ENCODE results near the gene SMARCAD1. TPM values are rescaled to one million over a fixed set of nuclear protein-coding genes. Genes with fewer than 3 reads are reported as not detected.

SMARCAD1 gene
- polyA plus RNA-seq, 1 of the 3 experiments (the other 2 are of a cell fraction): 10.7 TPM

DNA sequence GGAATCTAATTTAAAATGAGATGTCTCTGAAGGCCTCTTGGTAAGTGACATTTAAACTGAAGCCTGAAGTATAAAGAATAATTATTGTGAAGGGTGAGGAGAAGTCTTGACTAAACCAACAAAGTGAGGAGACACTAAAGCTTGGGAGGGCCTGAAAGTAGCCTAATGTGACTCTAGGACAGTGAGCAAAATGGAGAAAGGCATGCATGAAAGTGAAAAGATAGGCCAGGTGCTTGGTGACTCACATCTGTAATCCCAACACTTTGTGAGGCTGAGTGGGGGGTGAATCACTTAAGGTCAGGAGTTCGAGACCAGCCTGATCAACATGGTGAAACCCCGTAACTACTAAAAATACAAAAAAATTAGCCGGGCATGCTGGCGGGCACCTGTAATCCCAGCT is 46.9 kb upstream of the SMARCAD1 start:
- TF ChIP-seq TAF1 (IDR thresholded peaks at IDR 0.05; ENCODE audit: borderline replicate concordance, low read depth, low read length) (no peak), RAD21 (IDR thresholded peaks at IDR 0.05; ENCODE audit: low read length) (no peak), FOXJ3 (CRISPR knock-in tag; IDR thresholded peaks at IDR 0.05) (no peak), ZBTB33 (IDR thresholded peaks at IDR 0.05; ENCODE audit: borderline replicate concordance, low read depth) (no peak), SIN3A (IDR thresholded peaks at IDR 0.05; ENCODE audit: borderline replicate concordance, low read depth, low read length) (no peak)
- no peak for DNase-seq
- H2AFZ ChIP-seq (ENCODE audit: low read depth): no peak overlapping the region
- no peaks in the 10 kb centered on the region for H4K20me1 ChIP-seq (ENCODE audit: insufficient read depth)
- no peak overlapping the region for H3K4me3 ChIP-seq (ENCODE audit: low read depth in 2 of 2, low read length in 1 of 2)
- no peak overlapping the region for H3K9ac ChIP-seq
- H3K79me2 ChIP-seq (ENCODE audit: insufficient read depth): no peaks in the 10 kb centered on the region
- no peak overlapping the region for H3K4me2 ChIP-seq
- H3K9me3 ChIP-seq: no peaks in the 10 kb centered on the region
- ChIA-PET CTCF (interaction anchor here (0.7 kb wide), 1 partner anchor 246 kb away, joined by 4 read pairs; no protein-coding TSS in a partner anchor), POLR2A (no interaction called here)
- no peaks in the 10 kb centered on the region for H3K27me3 ChIP-seq (ENCODE audit: insufficient read depth)
- H3K9me2 ChIP-seq: no peaks in the 10 kb centered on the region
- WGBS (ENCODE audit: low lambda C conversion rate): 91% methylated on average over 4 of the region's 4 CpGs
- no peaks in the 10 kb centered on the region for H3K36me3 ChIP-seq (replicated peaks in 1 of 2; ENCODE audit: control insufficient read depth in 1 of 2, insufficient read depth in 2 of 2, low read length in 1 of 2)
- no peaks in the 10 kb centered on the region for H3F3A ChIP-seq (replicated peaks; ENCODE audit: insufficient read depth)
- no peaks in the 10 kb centered on the region for H3K4me1 ChIP-seq (ENCODE audit: control insufficient read depth in 1 of 2, insufficient read depth in 2 of 2, low read depth in 1 of 2, low read length in 1 of 2)
- no peak overlapping the region for H3K27ac ChIP-seq (ENCODE audit: low read depth in 2 of 2, low read length in 1 of 2)

- POLR2A ChIA-PET: no interaction called here
- TF ChIP-seq USF1 (IDR thresholded peaks at IDR 0.05; ENCODE audit: borderline replicate concordance, low read depth) (no peak), RXRA (IDR thresholded peaks at IDR 0.05; ENCODE audit: borderline replicate concordance, low read depth) (no peak), REST (IDR thresholded peaks at IDR 0.05; ENCODE audit: low read depth, low read length) (no peak), RAD21 (IDR thresholded peaks at IDR 0.05; ENCODE audit: low read length) (no peak), EP300 (IDR thresholded peaks at IDR 0.05; ENCODE audit: borderline replicate concordance in 1 of 2, low read depth in 1 of 2, low read length in 1 of 2) (no peak), EZH2phosphoT487 (IDR thresholded peaks at IDR 0.05; ENCODE audit: borderline replicate concordance, low read depth) (no peak), USF2 (IDR thresholded peaks at IDR 0.05; ENCODE audit: borderline replicate concordance, low read depth, low read length) (no peak), MEF2A (IDR thresholded peaks at IDR 0.05; ENCODE audit: borderline replicate concordance, low read depth) (no peak), IRF3 (IDR thresholded peaks at IDR 0.05; ENCODE audit: low read depth, low read length) (no peak)
- Histone ChIP-seq H3K9me3 (no peaks in the 10 kb centered on the region), H3K9ac (no peak overlapping the region), H3K4me1 (ENCODE audit: control insufficient read depth in 1 of 2, insufficient read depth in 2 of 2, low read depth in 1 of 2, low read length in 1 of 2) (no peaks in the 10 kb centered on the region), H3F3A (replicated peaks; ENCODE audit: insufficient read depth) (no peaks in the 10 kb centered on the region), H3K36me3 (replicated peaks in 1 of 2; ENCODE audit: control insufficient read depth in 1 of 2, insufficient read depth in 2 of 2, low read length in 1 of 2) (no peaks in the 10 kb centered on the region), H3K4me3 (ENCODE audit: low read depth in 2 of 2, low read length in 1 of 2) (no peak overlapping the region), H3K27ac (ENCODE audit: low read depth in 2 of 2, low read length in 1 of 2) (no peak overlapping the region), H3K9me2 (no peaks in the 10 kb centered on the region), H3K79me2 (ENCODE audit: insufficient read depth) (no peaks in the 10 kb centered on the region), H4K20me1 (ENCODE audit: insufficient read depth) (no peaks in the 10 kb centered on the region), H3K4me2 (no peak overlapping the region), H3K27me3 (ENCODE audit: insufficient read depth) (no peaks in the 10 kb centered on the region), H2AFZ (ENCODE audit: low read depth) (no peak overlapping the region)
- 76% methylated on average over 3 of the region's 3 CpGs for WGBS (ENCODE audit: low lambda C conversion rate)
- CTCF ChIA-PET: interaction anchor here (1.2 kb wide), 1 partner anchor 39 kb away, joined by 5 read pairs; no protein-coding TSS in a partner anchor
- DNase-seq: no peak
These were observed 42.4 kb upstream of the SMARCAD1 start for GRCh38 chr4:94165256-94165655.
